K562 (cell line): ENCODE data around the gene TMEM131. TPM values are rescaled to one million over a fixed set of nuclear protein-coding genes. Genes with fewer than 3 reads are reported as not detected.

Experiments used
- ARID4B ChIP-seq: sonication (generic); formaldehyde crosslinking; IDR thresholded peaks from 2 replicates; pipeline ENCODE4 v1.8.0; 2022; ENCODE audit warnings: mild to moderate bottlenecking, missing genetic modification reagents
- CAMTA2 ChIP-seq: fragments of 250-450 bp; sonication (Bioruptor Pico); conservative IDR thresholded peaks from 2 replicates; pipeline ENCODE4 v1.5.1; 2022
- CBX5 ChIP-seq: IDR thresholded peaks from 2 replicates; pipeline ENCODE4 v1.6.1; 2014; ENCODE audit warnings: low read depth, borderline replicate concordance
- E2F8 ChIP-seq: fragments of 450-650 bp; IDR thresholded peaks from 2 replicates; pipeline ENCODE4 v1.7.1; 2018; ENCODE audit warnings: mild to moderate bottlenecking, low read depth; ENCODE audit not compliant: partially characterized antibody
- FOXO4 ChIP-seq: fragments of 450-650 bp; formaldehyde crosslinking; IDR thresholded peaks from 2 replicates; pipeline ENCODE4 v1.4.0; 2020; ENCODE audit warnings: mild to moderate bottlenecking, moderate library complexity
- NFXL1 ChIP-seq: fragments of 450-650 bp; formaldehyde crosslinking; IDR thresholded peaks from 2 replicates; pipeline ENCODE4 v1.4.0; 2021; ENCODE audit warnings: mild to moderate bottlenecking
- SAP30 ChIP-seq: fragments of 200-600 bp; sonication (generic); IDR thresholded peaks from 2 replicates; pipeline ENCODE4 v1.6.1; 2012; ENCODE audit warnings: borderline replicate concordance, low read depth, mild to moderate bottlenecking, moderate library complexity, low read length, control low read depth, inconsistent platforms; ENCODE audit not compliant: insufficient read depth, poor library complexity, severe bottlenecking
- SMAD3 ChIP-seq: fragments of 450-650 bp; formaldehyde crosslinking; conservative IDR thresholded peaks from 2 replicates; pipeline ENCODE4 v1.4.0; 2020; ENCODE audit warnings: mild to moderate bottlenecking
- SPI1 ChIP-seq: IDR thresholded peaks from 2 replicates; pipeline ENCODE4 v1.6.1; 2011; ENCODE audit warnings: low read depth, low read length, control low read depth, borderline replicate concordance
- TCF3 ChIP-seq: sonication (generic); formaldehyde crosslinking; IDR thresholded peaks from 2 replicates; pipeline ENCODE4 v1.4.0; 2020; ENCODE audit warnings: mild to moderate bottlenecking, missing genetic modification reagents
- TRIM24 ChIP-seq, 2 experiments: fragments of 450-650 bp; IDR thresholded peaks; 2 replicates each; pipeline ENCODE4 v1.6.1; 2016
- XRCC4 ChIP-seq: IDR thresholded peaks from one replicate; pipeline ENCODE4 v1.6.1; 2011; ENCODE audit not compliant: insufficient read depth, insufficient read length; ENCODE audit errors: extremely low read depth
- ZBED1 ChIP-seq: IDR thresholded peaks from 2 replicates; pipeline ENCODE4 v1.6.1; 2014
- ZFP30 ChIP-seq: fragments of 250-450 bp; sonication (Bioruptor Pico); IDR thresholded peaks from 2 replicates; pipeline ENCODE4 v1.8.0; 2022; ENCODE audit warnings: moderate library complexity, mild to moderate bottlenecking, inconsistent platforms, borderline replicate concordance
- ZFX ChIP-seq: sonication (generic); formaldehyde crosslinking; IDR thresholded peaks from 2 replicates; pipeline ENCODE4 v1.8.0; 2022; ENCODE audit warnings: mild to moderate bottlenecking, missing genetic modification reagents, moderate library complexity
- ZNF766 ChIP-seq: fragments of 200-800 bp; sonication (Bioruptor generic); conservative IDR thresholded peaks from 2 replicates; pipeline ENCODE4 v1.6.1; 2016; ENCODE audit warnings: missing genetic modification characterization, missing compliant biosample characterization
- polyA plus RNA-seq, 8 experiments: library from polyadenylated mRNA; depleted of rRNA in 4 of 8; stranded (reverse) in 5 of 8; unstranded in 3 of 8; fragments of >200 nt; fragmentation: Nextera tagmentation in 2 of 8; fragmentation: Illumina TruSeq in 1 of 8; extraction: Ambion mirVana in 2 of 8; extraction: Trizol in 1 of 8; gene quantifications; 2 replicates each; pipeline versions ENCODE4 v1.2.1 to v1.2.3, GENCODE V29; 2011 to 2014; ENCODE audit warnings: inconsistent platforms in 1 of 8, missing spikeins in 1 of 8
- total RNA-seq, 7 experiments: library from RNA; depleted of rRNA in 6 of 7; stranded (reverse); fragments of >200 nt in 6 of 7; fragmentation: Illumina TruSeq in 2 of 7; extraction: Trizol in 2 of 7; gene quantifications; 2 replicates each; pipeline versions ENCODE4 v1.2.1 to v1.2.3, GENCODE V29; 2011 to 2021; ENCODE audit warnings: low replicate concordance in 1 of 7
- TF ChIP-seq, protein P1 (sequence below): fragments of 250-450 bp; sonication (Bioruptor Pico); IDR thresholded peaks from 2 replicates; pipeline ENCODE4 v1.5.0; 2020; ENCODE audit warnings: mild to moderate bottlenecking, borderline replicate concordance

TMEM131 gene
- total and polyA plus RNA-seq, 9 of the 15 experiments (the other 6 are each of a cell fraction or from before 2014, with no cell fraction given): 2.5 to 21.1 (median 12.4) TPM

DNA sequence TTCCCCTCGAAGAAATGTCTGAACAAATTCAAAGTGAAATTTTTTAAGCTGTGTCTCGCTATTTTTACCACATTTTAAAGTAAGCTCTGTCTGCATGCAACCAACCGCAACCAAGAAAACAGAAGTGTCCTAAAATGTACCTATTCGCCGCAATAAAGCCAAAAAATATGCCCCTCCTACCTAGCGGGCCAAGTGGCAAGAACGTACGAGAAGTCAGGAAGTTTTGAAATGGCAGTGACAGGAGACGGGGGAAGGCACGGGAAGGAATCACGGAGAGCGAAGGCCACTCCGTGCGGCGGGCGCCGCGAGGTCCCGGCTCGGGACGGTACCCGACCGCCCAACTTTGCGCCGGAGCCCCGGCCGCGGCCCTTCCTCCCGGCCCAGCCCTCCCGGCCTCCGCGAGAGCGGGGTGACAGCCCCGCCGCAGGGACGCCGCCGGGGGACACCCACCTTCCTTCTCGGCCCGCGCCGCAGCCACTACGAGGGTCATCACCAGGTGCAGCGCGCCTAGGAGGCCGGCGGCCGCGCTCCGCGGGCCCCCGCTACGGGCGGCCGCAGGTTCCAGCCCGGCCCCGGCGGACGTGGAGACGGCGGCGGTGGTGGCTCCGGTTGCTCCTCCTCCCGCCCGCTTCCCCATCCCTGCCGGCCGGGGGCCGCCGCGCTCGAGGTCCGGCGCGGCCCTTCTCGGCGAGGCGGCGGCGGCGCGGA, 568 bp downstream of the TMEM131 start (continued):
- no peak for TF ChIP-seq FOXO4 (CRISPR knock-in tag)
- TF ChIP-seq XRCC4: no peak
- no peak for TF ChIP-seq SAP30
- TF ChIP-seq ZFX: no peak
- no peak for TF ChIP-seq TCF3 (CRISPR knock-in tag)
- no peak for TF ChIP-seq ZBED1
- no peak for TF ChIP-seq E2F8
- TF ChIP-seq CBX5: no peak
- TF ChIP-seq NFXL1: no peak
- no peak for TF ChIP-seq SPI1
- TF ChIP-seq SMAD3: no peak
- TF ChIP-seq TRIM24 (IDR thresholded peaks at IDR 0.05): no peak
- TF ChIP-seq, protein P1, sequence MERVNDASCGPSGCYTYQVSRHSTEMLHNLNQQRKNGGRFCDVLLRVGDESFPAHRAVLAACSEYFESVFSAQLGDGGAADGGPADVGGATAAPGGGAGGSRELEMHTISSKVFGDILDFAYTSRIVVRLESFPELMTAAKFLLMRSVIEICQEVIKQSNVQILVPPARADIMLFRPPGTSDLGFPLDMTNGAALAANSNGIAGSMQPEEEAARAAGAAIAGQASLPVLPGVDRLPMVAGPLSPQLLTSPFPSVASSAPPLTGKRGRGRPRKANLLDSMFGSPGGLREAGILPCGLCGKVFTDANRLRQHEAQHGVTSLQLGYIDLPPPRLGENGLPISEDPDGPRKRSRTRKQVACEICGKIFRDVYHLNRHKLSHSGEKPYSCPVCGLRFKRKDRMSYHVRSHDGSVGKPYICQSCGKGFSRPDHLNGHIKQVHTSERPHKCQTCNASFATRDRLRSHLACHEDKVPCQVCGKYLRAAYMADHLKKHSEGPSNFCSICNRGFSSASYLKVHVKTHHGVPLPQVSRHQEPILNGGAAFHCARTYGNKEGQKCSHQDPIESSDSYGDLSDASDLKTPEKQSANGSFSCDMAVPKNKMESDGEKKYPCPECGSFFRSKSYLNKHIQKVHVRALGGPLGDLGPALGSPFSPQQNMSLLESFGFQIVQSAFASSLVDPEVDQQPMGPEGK (CRISPR knock-in tag): no peak
- TF ChIP-seq ZNF766 (CRISPR knock-in tag): peak; percentile 34; the same call in 1 of the 2 replicates
- TF ChIP-seq ARID4B (CRISPR knock-in tag): peak; percentile 16; the same call in 1 of the 2 replicates
- TF ChIP-seq CAMTA2: 0 out of 2 replicates have a peak, but pooled peaks have one; percentile 7
- no peak for TF ChIP-seq ZFP30 (CRISPR knock-in tag)
